PFSK-1 (cell line): Measurements from ENCODE around the gene MLLT11.

ENCODE experiments used
- POLR2AphosphoS5 ChIP-seq: IDR thresholded peaks from 2 replicates; pipeline ENCODE4 v1.6.1; 2012; ENCODE audit warnings: low read depth, mild to moderate bottlenecking, control low read depth, low read length, moderate library complexity
- SIN3A ChIP-seq: IDR thresholded peaks from 2 replicates; pipeline ENCODE4 v1.6.1; 2012; ENCODE audit warnings: mild to moderate bottlenecking, low read length, moderate library complexity, borderline replicate concordance; ENCODE audit not compliant: insufficient read depth

- no peak for TF ChIP-seq SIN3A
- no peak for TF ChIP-seq POLR2AphosphoS5
Measured at GRCh38 chr1:151036356-151036755, 23.8 kb upstream of the MLLT11 start, which contains the start of gene BNIPL.
